Esophagus muscularis mucosa (tissue), 3 donors: Measurements from ENCODE around the gene TMEM179.

Source experiments
- POLR2AphosphoS5 ChIP-seq, 2 donors: sonication (generic); formaldehyde crosslinking; IDR thresholded peaks; one replicate each; pipeline ENCODE4 v1.6.1; 2017; ENCODE audit warnings: antibody characterized with exemption in 2 of 2
- TF ChIP-seq, protein P1 (sequence below), 3 experiments: fragments of 200-600 bp in 2 of 3; fragments of 450-650 bp in 1 of 3; sonication (generic) in 2 of 3; IDR thresholded peaks; one replicate each; pipeline ENCODE4 v1.5.1; 2017 to 2019; ENCODE audit warnings: antibody characterized with exemption in 3 of 3, mild to moderate bottlenecking in 2 of 3, moderate library complexity in 1 of 3

GRCh38 chr14:104614126-104614812, 9.7 kb upstream of the TMEM179 start:
- no peak for TF ChIP-seq POLR2AphosphoS5 (IDR thresholded peaks at IDR 0.05)
- TF ChIP-seq, protein P1, sequence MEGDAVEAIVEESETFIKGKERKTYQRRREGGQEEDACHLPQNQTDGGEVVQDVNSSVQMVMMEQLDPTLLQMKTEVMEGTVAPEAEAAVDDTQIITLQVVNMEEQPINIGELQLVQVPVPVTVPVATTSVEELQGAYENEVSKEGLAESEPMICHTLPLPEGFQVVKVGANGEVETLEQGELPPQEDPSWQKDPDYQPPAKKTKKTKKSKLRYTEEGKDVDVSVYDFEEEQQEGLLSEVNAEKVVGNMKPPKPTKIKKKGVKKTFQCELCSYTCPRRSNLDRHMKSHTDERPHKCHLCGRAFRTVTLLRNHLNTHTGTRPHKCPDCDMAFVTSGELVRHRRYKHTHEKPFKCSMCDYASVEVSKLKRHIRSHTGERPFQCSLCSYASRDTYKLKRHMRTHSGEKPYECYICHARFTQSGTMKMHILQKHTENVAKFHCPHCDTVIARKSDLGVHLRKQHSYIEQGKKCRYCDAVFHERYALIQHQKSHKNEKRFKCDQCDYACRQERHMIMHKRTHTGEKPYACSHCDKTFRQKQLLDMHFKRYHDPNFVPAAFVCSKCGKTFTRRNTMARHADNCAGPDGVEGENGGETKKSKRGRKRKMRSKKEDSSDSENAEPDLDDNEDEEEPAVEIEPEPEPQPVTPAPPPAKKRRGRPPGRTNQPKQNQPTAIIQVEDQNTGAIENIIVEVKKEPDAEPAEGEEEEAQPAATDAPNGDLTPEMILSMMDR (IDR thresholded peaks at IDR 0.05): no peak
